ENCODE data around the gene TANC1.

DNA sequence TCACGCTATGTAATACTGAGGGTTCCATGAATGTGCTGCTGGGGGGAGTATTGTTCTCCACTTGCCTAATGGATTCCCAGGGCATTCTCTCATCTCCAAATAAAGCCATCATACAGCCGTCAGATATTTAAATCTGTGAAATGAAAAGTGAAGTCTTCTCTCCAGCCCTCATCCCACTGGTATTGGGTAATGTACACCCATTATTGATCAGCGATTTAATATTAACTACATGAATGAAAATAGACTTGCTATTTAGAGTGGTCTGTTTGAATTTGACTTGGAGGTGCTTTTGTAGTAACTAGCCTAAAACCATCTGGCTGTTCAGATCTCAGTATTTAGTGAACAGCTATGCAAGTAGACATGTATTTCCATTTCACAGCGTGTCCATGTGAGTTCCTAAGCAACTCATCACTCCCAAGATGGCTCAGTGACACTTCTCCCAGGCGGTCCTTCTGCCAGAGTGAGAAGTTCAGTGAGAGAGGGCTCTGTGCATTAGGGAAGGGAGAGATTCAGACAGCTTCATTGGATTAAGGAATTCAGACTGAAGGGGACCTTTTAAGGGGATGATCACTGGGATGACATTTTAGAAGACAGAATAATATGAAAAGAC is 177.4 kb downstream of the TANC1 start:
- TF ChIP-seq, protein P1, sequence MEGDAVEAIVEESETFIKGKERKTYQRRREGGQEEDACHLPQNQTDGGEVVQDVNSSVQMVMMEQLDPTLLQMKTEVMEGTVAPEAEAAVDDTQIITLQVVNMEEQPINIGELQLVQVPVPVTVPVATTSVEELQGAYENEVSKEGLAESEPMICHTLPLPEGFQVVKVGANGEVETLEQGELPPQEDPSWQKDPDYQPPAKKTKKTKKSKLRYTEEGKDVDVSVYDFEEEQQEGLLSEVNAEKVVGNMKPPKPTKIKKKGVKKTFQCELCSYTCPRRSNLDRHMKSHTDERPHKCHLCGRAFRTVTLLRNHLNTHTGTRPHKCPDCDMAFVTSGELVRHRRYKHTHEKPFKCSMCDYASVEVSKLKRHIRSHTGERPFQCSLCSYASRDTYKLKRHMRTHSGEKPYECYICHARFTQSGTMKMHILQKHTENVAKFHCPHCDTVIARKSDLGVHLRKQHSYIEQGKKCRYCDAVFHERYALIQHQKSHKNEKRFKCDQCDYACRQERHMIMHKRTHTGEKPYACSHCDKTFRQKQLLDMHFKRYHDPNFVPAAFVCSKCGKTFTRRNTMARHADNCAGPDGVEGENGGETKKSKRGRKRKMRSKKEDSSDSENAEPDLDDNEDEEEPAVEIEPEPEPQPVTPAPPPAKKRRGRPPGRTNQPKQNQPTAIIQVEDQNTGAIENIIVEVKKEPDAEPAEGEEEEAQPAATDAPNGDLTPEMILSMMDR (IDR thresholded peaks at IDR 0.05; ENCODE audit: borderline replicate concordance, extremely low read depth, low read length, poor library complexity, severe bottlenecking) = no peak
- TF ChIP-seq EZH2 (IDR thresholded peaks at IDR 0.05; ENCODE audit: borderline replicate concordance, low read depth, low read length, severe bottlenecking) = no peak

All from DND-41 (cell line).